HG03575 (cell line): Measurements from ENCODE around the gene MIEN1.

Experiments
- ATAC-seq: cut with Tn5 transposase; IDR thresholded peaks from one replicate; pipeline ENCODE4 v1.9.1; 2021; ENCODE audit not compliant: unreplicated experiment, insufficient number of reproducible peaks, low FRiP score; ENCODE audit errors: extremely low read depth

MIEN1 gene

GRCh38 chr17:39683295-39683939, 46.9 kb downstream of the MIEN1 start:
- ATAC-seq: no peak

- ATAC-seq: no peak
Measured at GRCh38 chr17:39679521-39680192, 50.7 kb downstream of the MIEN1 start.
